ENCODE results near the gene KIAA1549. TPM values are rescaled to one million over a fixed set of nuclear protein-coding genes. Genes with fewer than 3 reads are reported as not detected.

Gene KIAA1549
- total RNA-seq, 1 donor from 2014 or later, result 5.7 TPM

DNA sequence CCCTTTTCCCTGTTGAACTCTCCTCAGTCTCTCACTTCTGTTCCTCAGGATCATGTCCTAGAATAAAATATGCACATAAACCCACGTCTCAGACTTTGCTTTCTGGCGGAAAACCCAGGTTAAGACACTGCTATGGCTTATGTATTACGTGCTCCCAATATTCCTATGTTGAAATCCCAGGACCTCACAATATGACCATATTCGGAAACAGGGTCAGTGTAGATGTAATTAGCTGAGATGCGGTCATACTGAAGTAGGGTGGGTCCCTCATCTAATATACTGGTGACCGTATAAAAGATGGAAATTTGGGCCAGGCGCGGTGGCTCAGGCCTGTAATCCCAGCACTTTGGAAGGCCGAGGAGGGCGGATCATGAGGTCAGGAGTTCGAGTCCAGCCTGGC is 59.9 kb downstream of the KIAA1549 start:
- no peaks in the 10 kb centered on the region for H3K36me3 ChIP-seq
- TF ChIP-seq CTCF (IDR thresholded peaks at IDR 0.05), result no peak
- no peak overlapping the region for H3K4me3 ChIP-seq
- ATAC-seq, result no peak
- H3K9me3 ChIP-seq, result no peaks in the 10 kb centered on the region
- intact Hi-C loops (cut with DNase I), result no loop called here
- no peak overlapping the region for H3K27ac ChIP-seq
- no peak for DNase-seq
- H3K4me1 ChIP-seq, result no peaks in the 10 kb centered on the region
- no peaks in the 10 kb centered on the region for H3K27me3 ChIP-seq

DNA sequence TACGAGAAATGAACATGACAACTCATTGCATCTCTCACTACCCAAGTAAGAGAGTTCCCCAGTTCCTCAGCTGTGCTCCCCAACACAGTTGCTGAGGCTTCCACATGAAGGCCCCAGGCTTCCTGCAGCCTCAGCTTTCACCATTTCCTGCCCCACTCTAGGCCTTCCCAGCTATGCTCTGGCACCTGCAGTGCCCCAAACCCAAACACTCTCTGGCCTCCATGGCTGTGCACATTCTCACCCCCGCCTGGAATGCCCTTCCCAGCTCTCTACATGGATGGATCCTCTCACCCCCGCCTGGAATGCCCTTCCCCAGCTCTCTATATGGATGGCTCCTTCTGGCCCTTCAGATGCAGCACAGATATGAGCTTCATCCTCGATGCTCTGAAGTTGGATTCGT is 61.3 kb downstream of the KIAA1549 start:
- Histone ChIP-seq H3K4me3 (no peak overlapping the region), H3K4me1 (no peaks in the 10 kb centered on the region), H3K9me3 (no peaks in the 10 kb centered on the region), H3K36me3 (no peaks in the 10 kb centered on the region), H3K27ac (no peak overlapping the region), H3K27me3 (no peaks in the 10 kb centered on the region)
- peak; percentile 45 for ATAC-seq
- intact Hi-C loops (cut with DNase I), result no loop called here
- no peak for DNase-seq
- no peak for TF ChIP-seq CTCF (IDR thresholded peaks at IDR 0.05)

DNA sequence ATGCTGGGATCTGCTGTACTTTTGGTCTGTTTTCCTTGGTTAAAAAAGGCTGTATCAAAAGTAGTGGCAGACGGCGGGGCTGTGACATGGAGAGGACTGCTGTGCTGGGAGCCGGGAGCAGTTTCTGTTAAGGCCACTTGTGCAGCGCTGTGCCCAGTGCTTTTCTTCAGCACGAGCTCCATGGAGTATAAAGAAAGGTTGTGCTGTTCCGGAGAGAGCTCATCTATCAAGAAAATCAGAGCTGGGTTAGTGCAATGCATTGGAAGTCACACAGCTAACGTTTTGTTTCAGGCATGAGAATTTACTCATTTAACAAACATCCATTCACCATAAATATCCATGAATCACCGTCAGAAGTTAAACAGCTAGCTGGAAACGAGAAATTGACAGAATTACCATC is 62.0 kb downstream of the KIAA1549 start:
- no peaks in the 10 kb centered on the region for H3K36me3 ChIP-seq
- intact Hi-C loops (cut with DNase I), result no loop called here
- no peak for TF ChIP-seq CTCF (IDR thresholded peaks at IDR 0.05)
- ATAC-seq (no peak), DNase-seq (no peak)
- H3K27ac ChIP-seq, result no peak overlapping the region
- no peak overlapping the region for H3K4me3 ChIP-seq
- H3K9me3 ChIP-seq, result no peaks in the 10 kb centered on the region
- no peaks in the 10 kb centered on the region for H3K4me1 ChIP-seq
- no peaks in the 10 kb centered on the region for H3K27me3 ChIP-seq

- ATAC-seq (no peak), DNase-seq (no peak)
- no peaks in the 10 kb centered on the region for H3K4me1 ChIP-seq
- H3K27ac ChIP-seq, result no peak overlapping the region
- no peaks in the 10 kb centered on the region for H3K27me3 ChIP-seq
- TF ChIP-seq CTCF (IDR thresholded peaks at IDR 0.05), result no peak
- H3K4me3 ChIP-seq, result no peak overlapping the region
- intact Hi-C loops (cut with DNase I), result no loop called here
- no peaks in the 10 kb centered on the region for H3K9me3 ChIP-seq
- H3K36me3 ChIP-seq, result no peaks in the 10 kb centered on the region
Measured at GRCh38 chr7:138918756-138919155, 62.4 kb downstream of the KIAA1549 start.

DNA sequence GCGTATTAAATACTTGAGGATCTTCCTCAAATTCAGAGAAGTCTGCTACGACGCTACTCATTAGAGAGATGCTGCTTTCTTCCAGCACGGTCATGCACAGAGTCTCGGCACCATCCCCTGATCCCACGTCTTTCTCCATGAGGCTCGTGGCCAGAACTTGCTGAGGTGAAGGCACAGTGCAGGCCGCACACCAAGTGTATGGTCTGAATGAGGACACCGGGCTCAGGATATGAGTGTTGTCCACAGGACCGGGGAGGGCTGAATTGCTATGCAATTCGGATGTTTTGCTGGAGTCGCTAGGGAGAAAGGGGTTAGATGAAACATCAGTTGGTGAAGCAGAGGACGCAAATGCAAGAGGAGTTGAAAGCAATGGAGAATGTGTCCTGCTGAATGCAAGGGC is 63.0 kb downstream of the KIAA1549 start:
- intact Hi-C loops (cut with DNase I), result no loop called here
- Histone ChIP-seq H3K27me3 (no peaks in the 10 kb centered on the region), H3K4me3 (no peak overlapping the region), H3K4me1 (no peaks in the 10 kb centered on the region), H3K27ac (no peak overlapping the region), H3K36me3 (no peaks in the 10 kb centered on the region), H3K9me3 (no peaks in the 10 kb centered on the region)
- TF ChIP-seq CTCF (IDR thresholded peaks at IDR 0.05), result no peak
- no peak for DNase-seq
- ATAC-seq, result no peak

- DNase-seq (no peak), ATAC-seq (no peak)
- Histone ChIP-seq H3K4me1 (no peaks in the 10 kb centered on the region), H3K27ac (no peak overlapping the region), H3K36me3 (no peaks in the 10 kb centered on the region), H3K4me3 (no peak overlapping the region), H3K9me3 (no peaks in the 10 kb centered on the region), H3K27me3 (no peaks in the 10 kb centered on the region)
- no peak for TF ChIP-seq CTCF (IDR thresholded peaks at IDR 0.05)
- intact Hi-C loops (cut with DNase I), result no loop called here
Measured at GRCh38 chr7:138917771-138918170, 63.4 kb downstream of the KIAA1549 start.

Measured in upper lobe of right lung (tissue), 1 donor.